SK-N-SH treated with all-trans-retinoic acid at 6 μM for 48 hours (cell line): ENCODE measurements around the gene ADRA2B.

Source experiments
- ARNTL ChIP-seq: fragments of 450-650 bp; formaldehyde crosslinking; IDR thresholded peaks from 2 replicates; pipeline ENCODE4 v1.5.0; 2020; ENCODE audit warnings: low read depth, mild to moderate bottlenecking, moderate library complexity, borderline replicate concordance
- CSRNP3 ChIP-seq: fragments of 250-450 bp; sonication (Bioruptor Pico); IDR thresholded peaks from 2 replicates; pipeline ENCODE4 v1.5.1; 2021; ENCODE audit warnings: mild to moderate bottlenecking, moderate library complexity
- GLIS3 ChIP-seq: fragments of 250-450 bp; sonication (Bioruptor Pico); IDR thresholded peaks from 2 replicates; pipeline ENCODE4 v1.5.0; 2020; ENCODE audit warnings: mild to moderate bottlenecking, moderate library complexity
- ISL1 ChIP-seq: fragments of 250-450 bp; sonication (Bioruptor Pico); IDR thresholded peaks from 2 replicates; pipeline ENCODE4 v2.1.2; 2022; ENCODE audit warnings: mild to moderate bottlenecking, moderate library complexity
- OSR1 ChIP-seq: fragments of 250-450 bp; sonication (Bioruptor Pico); IDR thresholded peaks from 2 replicates; pipeline ENCODE4 v1.8.0; 2022; ENCODE audit warnings: moderate library complexity, mild to moderate bottlenecking, inconsistent platforms
- PATZ1 ChIP-seq: fragments of 250-450 bp; sonication (Bioruptor Pico); IDR thresholded peaks from 2 replicates; pipeline ENCODE4 v1.8.0; 2020; ENCODE audit warnings: mild to moderate bottlenecking, moderate library complexity, borderline replicate concordance
- POU6F1 ChIP-seq: fragments of 250-450 bp; sonication (Bioruptor Pico); IDR thresholded peaks from 2 replicates; pipeline ENCODE4 v1.8.0; 2021; ENCODE audit warnings: low read depth, mild to moderate bottlenecking, moderate library complexity, borderline replicate concordance
- RARB ChIP-seq: fragments of 250-450 bp; sonication (Bioruptor Pico); IDR thresholded peaks from 2 replicates; pipeline ENCODE4 v1.8.0; 2021; ENCODE audit warnings: mild to moderate bottlenecking, moderate library complexity
- TOX ChIP-seq: fragments of 250-450 bp; sonication (Bioruptor Pico); IDR thresholded peaks from 2 replicates; pipeline ENCODE4 v1.8.0; 2021; ENCODE audit warnings: mild to moderate bottlenecking, moderate library complexity, borderline replicate concordance
- TSHZ2 ChIP-seq: fragments of 250-450 bp; sonication (Bioruptor Pico); IDR thresholded peaks from 2 replicates; pipeline ENCODE4 v1.5.0; 2020; ENCODE audit warnings: mild to moderate bottlenecking, moderate library complexity
- ZFP3 ChIP-seq: fragments of 250-450 bp; sonication (Bioruptor Pico); IDR thresholded peaks from 2 replicates; pipeline ENCODE4 v1.5.0; 2020; ENCODE audit warnings: mild to moderate bottlenecking, moderate library complexity
- ZFP30 ChIP-seq: fragments of 450-650 bp; formaldehyde crosslinking; IDR thresholded peaks from 2 replicates; pipeline ENCODE4 v1.5.0; 2022; ENCODE audit warnings: mild to moderate bottlenecking, moderate library complexity

- no peak for TF ChIP-seq ZFP3 (CRISPR knock-in tag)
- no peak for TF ChIP-seq PATZ1 (CRISPR knock-in tag)
- no peak for TF ChIP-seq TOX (CRISPR knock-in tag)
- TF ChIP-seq ZFP30, result no peak
- no peak for TF ChIP-seq ARNTL (CRISPR knock-in tag)
- TF ChIP-seq CSRNP3 (CRISPR knock-in tag), result no peak
- TF ChIP-seq GLIS3 (CRISPR knock-in tag), result no peak
- no peak for TF ChIP-seq POU6F1 (CRISPR knock-in tag)
- no peak for TF ChIP-seq OSR1 (CRISPR knock-in tag)
- TF ChIP-seq TSHZ2 (CRISPR knock-in tag), result no peak
- no peak for TF ChIP-seq ISL1
- TF ChIP-seq RARB (CRISPR knock-in tag), result no peak
Observed at GRCh38 chr2:96091141-96091710, 25.1 kb downstream of the ADRA2B start.
